NCI-H226 (cell line): ENCODE measurements around the gene SNAP23.
A peak's percentile ranks its signal among the peaks of the same experiment; 100 is the strongest.
"Not testable (repeated sequence)": the region's sequence is repeated elsewhere in the genome, so short reads cannot be mapped to it uniquely, and the experiment has no call there.

Experiments
- DNase-seq: peaks from one replicate; pipeline ENCODE4 v3.0.0-alpha.2; 2015

The SNAP23 gene

GRCh38 chr15:42498212-42499068 is 3.0 kb downstream of the SNAP23 start:
- DNase-seq = no peak

DNA sequence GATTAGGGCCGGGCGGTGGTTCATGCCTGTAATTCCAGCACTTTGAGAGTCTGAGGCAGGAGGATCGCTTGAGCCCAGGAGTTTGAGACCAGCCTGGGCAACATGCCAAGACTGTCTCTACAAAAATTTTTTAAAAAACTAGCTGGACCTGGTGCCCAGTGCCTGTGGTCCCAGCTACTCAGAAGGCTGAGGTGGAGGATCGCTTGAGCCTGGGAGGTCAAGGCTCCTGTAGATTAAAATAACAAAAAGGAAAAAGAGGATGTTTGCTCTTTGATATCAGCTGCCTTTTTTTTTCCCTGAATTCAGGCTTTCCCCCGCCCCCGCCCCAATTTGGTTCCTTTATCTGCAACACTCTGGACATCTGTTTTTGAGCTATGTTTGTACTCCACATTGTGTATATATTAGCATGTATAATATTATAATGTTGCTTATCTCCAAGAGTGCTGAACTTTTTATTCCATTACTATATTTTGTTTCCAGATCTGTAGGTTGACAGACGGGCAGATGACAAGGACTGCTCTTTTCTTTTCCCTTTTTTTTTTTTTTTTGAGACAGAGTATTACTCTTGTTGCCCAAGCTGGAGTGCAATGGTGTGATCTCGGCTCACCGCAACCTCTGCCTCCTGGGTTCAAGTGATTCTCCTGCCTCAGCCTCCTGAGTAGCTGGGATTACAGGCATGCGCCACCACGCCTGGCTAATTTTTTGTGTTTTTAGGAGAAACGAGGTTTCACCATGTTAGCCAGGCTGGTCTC is 4.6 kb downstream of the SNAP23 start:
- DNase-seq = peak; percentile 38

GRCh38 chr15:42502477-42502876 is 7.0 kb downstream of the SNAP23 start:
- DNase-seq = no peak

DNA sequence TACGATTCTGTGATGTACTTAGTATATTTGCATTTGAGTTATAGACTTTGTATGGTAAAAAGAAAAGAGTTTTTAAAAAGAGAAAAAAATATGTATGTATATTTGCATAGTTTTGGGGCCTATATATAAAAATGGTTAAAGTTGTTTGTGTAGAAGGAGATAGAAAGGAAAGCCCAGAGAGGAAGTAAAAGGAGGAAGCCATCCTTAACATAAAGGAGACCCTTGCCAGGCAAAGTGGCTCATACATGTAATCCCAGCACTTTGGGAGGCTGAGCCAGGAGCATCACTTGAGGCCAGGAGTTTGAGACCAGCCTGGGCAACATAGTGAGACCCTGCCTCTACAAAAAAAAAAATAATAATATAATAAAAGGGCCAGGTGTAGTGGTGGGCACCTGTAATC is 8.4 kb downstream of the SNAP23 start:
- no peak for DNase-seq

DNA sequence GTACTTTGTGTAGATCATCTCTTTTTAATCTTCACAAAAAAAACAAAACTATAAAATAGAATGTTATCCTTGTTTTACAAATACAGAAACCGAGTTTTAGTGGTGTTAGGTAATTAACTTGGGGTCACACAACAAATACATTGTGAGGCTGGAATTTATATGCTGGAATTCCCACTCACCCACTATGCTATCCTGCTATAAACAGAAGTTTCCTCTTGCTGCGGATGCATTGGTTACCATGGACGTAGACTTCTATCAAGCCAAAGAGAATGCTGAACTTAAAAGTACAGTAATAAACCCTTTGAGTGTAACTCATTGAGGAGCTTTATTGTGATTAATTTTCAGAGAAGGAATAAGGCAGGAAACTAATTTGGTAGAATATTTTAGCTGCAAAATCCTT is 9.2 kb downstream of the SNAP23 start:
- no peak for DNase-seq

DNA sequence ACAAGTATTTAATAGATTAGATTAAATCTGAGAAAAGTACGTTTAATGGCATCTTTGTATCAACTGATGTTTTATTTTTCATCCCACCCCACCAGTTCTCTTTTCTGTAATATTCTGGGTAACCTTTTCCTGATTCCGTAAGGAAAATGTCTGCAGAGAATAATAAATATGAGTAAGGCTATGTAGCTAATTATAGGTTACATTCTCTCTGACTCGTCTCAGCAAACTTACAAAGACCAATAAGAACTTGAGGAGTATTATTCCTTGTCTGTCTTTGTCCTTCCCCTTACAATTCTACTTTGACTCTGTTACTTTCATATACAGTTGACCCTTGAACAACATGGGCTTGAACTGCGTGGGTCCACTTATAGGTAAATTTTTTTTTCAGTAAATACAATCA is 12.1 kb downstream of the SNAP23 start:
- no peak for DNase-seq

DNA sequence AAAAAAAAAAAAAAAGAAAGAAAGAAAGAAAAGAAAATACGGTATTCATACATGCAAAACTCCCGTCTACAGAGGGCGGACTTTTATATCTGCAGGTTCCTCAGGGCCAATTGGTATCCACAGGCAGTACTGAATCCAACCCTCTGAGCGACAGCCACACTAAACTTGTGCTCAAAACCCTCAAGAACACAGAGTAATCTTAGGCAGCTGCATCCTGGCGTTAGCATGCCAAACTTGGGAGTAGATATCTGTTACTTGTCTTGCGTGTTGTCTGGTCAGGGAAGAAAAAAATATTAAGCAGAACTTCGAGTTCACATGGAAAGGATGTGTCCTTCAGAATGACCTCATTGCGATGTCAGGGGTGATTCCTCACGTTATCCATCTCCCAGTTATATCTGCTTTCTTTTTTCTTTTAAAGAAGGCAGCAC is 12.8 kb downstream of the SNAP23 start:
- DNase-seq = no peak

DNA sequence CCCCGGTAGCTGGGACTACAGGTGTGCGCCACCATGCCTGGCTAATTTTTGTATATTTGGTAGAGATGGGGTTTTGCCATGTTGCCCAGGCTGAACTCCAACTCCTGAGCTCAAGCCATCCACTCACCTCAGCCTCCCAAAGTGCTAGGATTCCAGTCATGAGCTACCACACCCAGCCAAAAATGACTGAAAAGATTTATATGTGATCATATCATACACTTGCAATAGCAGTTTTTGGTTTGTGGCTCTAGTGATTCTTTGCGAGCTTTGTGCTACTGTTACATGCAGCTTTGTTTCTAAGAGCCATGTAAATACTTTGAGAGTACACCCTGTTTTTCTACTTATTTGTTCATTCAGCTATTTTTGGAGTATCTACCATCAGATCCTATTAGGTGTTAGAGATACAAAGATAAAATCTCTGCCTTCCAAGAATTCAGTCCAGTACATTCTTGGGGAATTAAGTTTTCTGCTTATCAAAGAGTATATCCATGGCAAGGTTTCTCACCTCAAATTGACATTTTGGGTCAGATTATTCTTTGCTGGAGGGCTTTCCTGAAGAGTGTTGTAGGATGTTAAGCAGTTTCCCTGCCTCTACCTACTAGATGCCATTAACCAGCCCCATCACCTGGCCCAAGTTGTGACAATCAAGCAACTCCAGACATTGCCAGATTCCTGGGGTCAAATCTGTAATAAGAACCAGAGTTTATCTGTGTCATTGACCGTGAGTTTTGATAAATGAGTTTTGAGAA is 15.0 kb downstream of the SNAP23 start:
- DNase-seq = peak; percentile 54

GRCh38 chr15:42511007-42511391 is 15.6 kb downstream of the SNAP23 start:
- peak; percentile 71 for DNase-seq

DNA sequence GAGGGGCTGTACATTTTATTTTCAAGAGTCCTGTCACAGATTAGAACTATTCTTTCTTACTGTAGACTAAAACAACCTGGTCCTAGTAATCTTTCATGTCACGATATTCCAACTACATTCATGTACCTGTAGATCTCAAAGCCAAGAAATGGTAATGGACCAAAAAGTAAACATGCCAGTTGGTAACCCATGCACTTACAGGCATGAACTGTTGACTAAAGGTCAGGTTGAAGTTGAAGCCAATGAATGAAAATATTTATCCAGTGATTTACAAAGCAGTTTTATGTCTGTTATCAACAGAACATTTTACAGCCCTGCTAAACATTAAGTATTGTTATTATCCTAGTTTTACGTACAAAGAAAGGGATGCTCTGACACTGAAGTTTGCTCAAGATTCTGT is 27.9 kb downstream of the SNAP23 start:
- no peak for DNase-seq

DNA sequence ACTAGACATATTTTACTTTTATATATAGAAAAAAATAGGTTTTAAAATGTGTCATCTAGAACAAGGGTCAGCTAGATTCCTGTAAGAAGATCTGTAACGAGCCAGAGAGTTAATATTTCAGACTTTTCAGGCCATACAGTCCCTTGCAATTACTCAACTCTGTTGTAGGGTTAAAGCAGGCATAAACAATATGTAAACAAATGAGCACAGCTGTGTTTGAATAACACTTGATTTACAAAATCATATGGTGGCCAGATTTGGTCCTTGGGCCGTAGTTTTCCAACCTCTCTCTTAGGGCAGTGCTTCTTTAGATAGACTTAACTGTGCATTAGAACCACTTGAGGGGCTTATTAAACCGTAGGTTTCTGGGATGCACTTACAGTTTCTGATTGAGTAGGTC is 33.5 kb downstream of the SNAP23 start:
- DNase-seq = no peak

DNA sequence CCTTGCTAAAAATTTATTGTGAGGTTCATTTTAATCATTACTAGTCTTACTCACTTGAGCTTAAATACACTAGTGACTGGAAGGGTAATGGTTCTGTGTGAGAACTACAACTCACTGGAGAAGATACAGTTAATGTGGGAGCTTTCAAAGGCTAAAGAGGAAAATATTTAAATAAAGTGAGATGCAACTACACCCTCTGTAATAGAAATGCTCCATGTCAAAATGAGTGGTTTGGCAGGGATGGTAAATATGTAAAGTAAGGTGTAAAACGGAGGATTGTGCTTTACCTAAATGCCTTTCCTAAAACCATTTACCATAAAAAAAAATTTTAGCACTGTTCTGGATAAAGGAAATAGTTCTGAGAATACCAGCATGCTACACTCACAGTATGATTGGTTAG is 37.8 kb downstream of the SNAP23 start:
- DNase-seq = no peak

DNA sequence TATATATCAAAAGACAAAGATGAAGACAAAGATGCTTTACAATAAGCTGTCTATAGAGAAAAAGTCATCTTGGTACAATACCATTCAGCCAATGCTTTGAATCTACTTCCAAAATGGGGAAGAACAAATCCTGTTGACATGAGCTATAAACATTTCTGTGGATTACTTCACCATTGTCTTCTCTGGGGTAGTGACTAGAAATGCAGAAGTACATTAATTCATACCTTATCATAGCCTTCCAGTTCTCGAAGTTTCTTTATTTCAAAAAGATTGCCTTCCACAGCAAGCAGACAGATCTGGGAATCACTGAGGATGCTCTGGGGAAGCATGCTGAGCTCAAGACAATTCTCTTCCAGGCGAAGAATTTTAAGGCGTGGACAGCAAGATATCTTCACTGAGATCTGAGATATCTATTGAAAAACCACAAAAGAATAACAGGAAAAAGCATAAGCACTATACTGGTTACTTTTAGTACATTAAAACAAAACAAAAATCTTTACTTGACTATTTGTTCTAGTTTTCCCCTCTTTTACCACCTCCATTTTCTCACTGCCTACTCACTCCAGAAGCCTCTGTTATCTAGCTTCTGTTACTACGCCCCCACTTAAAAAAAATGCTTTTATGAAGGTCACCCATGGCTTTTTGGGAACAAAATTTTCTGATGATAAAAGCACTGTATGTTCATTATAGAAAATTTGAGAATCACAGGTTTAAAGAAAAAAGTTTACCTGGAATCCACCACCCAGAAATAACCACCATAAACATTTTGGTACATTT is 49.6 kb downstream of the SNAP23 start:
- DNase-seq = no peak

DNA sequence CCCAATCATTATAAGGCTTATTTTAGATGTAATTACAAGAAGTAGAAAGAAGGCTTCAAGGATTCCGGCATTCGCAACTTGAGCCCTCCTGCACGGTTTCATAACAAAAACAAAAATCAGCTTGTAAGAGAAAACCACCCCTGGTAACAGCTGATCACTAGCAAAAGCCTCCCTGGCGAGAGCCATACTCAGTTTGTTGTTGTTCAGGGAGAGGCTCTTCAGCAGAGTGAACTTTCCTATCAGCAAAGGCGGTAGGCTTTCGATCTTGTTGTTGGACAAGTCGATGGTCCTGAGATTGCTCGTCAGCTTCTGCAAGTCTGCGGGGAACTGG is 52.4 kb downstream of the SNAP23 start:
- no peak for DNase-seq

GRCh38 chr15:42548249-42549031 is 53.0 kb downstream of the SNAP23 start, which contains the start of the genes HAUS2 and LRRC57:
Gene HAUS2, plus strand, starts transcription at chr15:42548838. Its CDS starts 35 bp downstream, at chr15:42548873.
Gene LRRC57, minus strand, starts transcription at chr15:42548793. Its CDS starts 359 bp downstream, at chr15:42548434.
- peak; percentile 67 for DNase-seq

DNA sequence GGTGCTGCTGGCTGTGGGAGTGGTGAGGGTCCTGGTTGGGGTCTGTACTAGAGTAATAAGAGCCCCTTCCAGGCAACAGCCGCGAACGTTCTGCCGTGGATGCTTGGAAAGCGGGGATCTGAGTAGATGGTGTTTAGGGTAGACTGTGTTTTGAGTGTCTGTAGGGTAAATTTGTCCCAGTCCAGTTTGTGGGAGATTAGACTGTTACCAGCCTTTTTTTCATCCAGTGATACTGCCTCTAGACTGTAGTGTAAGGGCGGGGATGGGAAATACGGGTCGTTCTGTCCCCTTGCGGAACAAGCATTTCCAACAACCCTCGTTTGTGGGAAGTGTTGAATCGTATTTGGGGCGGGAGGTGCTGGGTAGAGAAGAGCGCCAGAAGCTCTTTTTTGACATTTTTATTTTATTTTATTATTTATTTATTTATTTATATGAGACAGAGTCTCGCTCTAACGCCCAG is 53.6 kb downstream of the SNAP23 start:
- peak; percentile 1 for DNase-seq

DNA sequence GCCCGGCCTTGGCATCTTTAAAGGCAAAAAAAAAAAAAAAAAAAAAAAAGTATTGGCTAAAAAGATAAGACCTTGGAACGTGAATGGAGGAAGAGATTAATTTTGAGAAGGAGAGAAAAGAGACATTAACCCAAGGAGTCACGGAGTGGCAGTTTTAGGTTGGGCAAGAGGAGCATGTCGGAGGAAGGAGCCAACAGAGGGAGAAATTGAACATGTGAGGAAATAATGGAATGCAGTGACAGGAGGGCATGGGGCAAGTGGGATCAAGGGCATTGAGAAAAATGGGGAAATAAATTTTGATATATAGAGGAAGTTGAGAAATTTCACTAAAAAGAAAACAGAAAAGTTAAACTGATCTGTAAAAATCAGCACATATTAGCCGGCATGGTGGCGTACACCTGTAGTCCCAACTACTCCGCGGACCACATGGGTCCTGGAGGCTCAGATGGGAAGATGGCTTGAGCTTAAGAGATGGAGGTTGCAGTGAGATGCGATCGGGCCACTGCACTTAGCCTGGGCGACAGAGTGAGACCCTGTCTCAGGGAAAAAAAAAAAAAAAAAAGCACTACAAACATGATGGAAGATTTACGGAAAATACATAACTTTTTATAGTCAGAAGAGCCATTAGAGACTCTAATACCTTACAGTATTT is 54.4 kb downstream of the SNAP23 start:
- no peak for DNase-seq

- no peak for DNase-seq
Measured at GRCh38 chr15:42553554-42553953, 58.1 kb downstream of the SNAP23 start.

GRCh38 chr15:42556550-42557207 is 61.2 kb downstream of the SNAP23 start:
- DNase-seq = not testable (repeated sequence)

DNA sequence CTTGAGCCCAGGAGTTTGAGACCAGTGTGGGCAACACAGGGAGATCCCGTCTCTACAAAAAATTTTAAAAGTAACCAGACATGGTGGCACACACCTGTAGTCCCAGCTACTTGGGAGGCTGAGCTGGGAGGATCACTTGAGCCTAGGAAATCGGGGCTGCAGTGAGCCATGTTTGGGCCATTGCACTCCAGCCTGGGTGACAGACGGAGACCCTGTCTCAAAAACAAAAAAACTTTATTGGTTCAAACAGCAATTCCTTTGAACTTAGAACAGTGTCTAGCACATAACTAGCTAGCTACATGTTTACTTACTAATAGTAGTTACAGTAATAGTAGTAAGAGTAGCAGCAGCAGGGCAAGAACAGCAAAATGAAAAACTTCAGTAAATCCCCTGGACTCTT is 63.3 kb downstream of the SNAP23 start:
- DNase-seq = no peak
